Spleen (tissue), 11 donors: ENCODE data around the gene SAMD10. TPM values are rescaled to one million over a fixed set of nuclear protein-coding genes. Genes with fewer than 3 reads are reported as not detected.
A peak's percentile ranks its signal among the peaks of the same experiment; 100 is the strongest.

Source experiments
- DNase-seq: peaks from one replicate; pipeline ENCODE4 v3.0.0-alpha.2; 2020
- H3K27ac ChIP-seq, 8 donors: fragments of 200-600 bp; sonication (generic) in 7 of 8; 1 replicate in 4 of 8; 2 replicates in 4 of 8; pipeline versions ENCODE4 v1.5.0 to v1.8.0; 2016 to 2021; ENCODE audit warnings: inconsistent platforms in 4 of 8, mild to moderate bottlenecking in 4 of 8, moderate library complexity in 1 of 8
- H3K27me3 ChIP-seq, 7 donors: fragments of 200-600 bp; sonication (generic) in 6 of 7; replicated peaks in 1 of 7; 1 replicate in 4 of 7; 2 replicates in 3 of 7; pipeline versions ENCODE4 v1.5.0 to v1.8.0; 2016 to 2021; ENCODE audit warnings: inconsistent platforms in 3 of 7, mild to moderate bottlenecking in 1 of 7
- H3K36me3 ChIP-seq, 6 donors: fragments of 200-600 bp; sonication (generic) in 5 of 6; 1 replicate in 4 of 6; 2 replicates in 2 of 6; pipeline versions ENCODE4 v1.5.0 to v1.8.0; 2016 to 2021; ENCODE audit warnings: inconsistent platforms in 2 of 6
- H3K4me1 ChIP-seq, 6 donors: fragments of 200-600 bp; sonication (generic) in 5 of 6; 1 replicate in 3 of 6; 2 replicates in 3 of 6; pipeline versions ENCODE4 v1.5.0 to v1.8.0; 2016 to 2021; ENCODE audit warnings: inconsistent platforms in 3 of 6
- H3K4me3 ChIP-seq, 8 donors: fragments of 200-600 bp; sonication (generic) in 7 of 8; 1 replicate in 4 of 8; 2 replicates in 4 of 8; pipeline versions ENCODE4 v1.5.0 to v1.8.0; 2016 to 2021; ENCODE audit warnings: inconsistent platforms in 4 of 8, mild to moderate bottlenecking in 4 of 8, moderate library complexity in 2 of 8
- H3K9me3 ChIP-seq, 8 donors: fragments of 200-600 bp; sonication (generic) in 7 of 8; 1 replicate in 4 of 8; 2 replicates in 4 of 8; pipeline versions ENCODE4 v1.5.0 to v1.8.0; 2016 to 2021; ENCODE audit warnings: inconsistent platforms in 4 of 8
- CTCF ChIP-seq, 11 experiments: fragments of 200-600 bp in 7 of 11; fragments of 450-650 bp in 4 of 11; sonication (generic) in 4 of 11; IDR thresholded peaks in 8 of 11; conservative IDR thresholded peaks in 3 of 11; 1 replicate in 7 of 11; 2 replicates in 4 of 11; pipeline versions ENCODE4 v1.4.0 to v1.8.0; 2016 to 2021; ENCODE audit warnings: antibody characterized with exemption in 11 of 11, inconsistent platforms in 4 of 11, mild to moderate bottlenecking in 1 of 11
- POLR2A ChIP-seq, 3 donors: fragments of 450-650 bp; IDR thresholded peaks; one replicate each; pipeline ENCODE4 v1.5.1; 2017; ENCODE audit warnings: antibody characterized with exemption in 3 of 3, mild to moderate bottlenecking in 1 of 3
- POLR2AphosphoS5 ChIP-seq, 3 donors: sonication (generic); formaldehyde crosslinking; IDR thresholded peaks; one replicate each; pipeline ENCODE4 v1.5.1; 2017; ENCODE audit warnings: antibody characterized with exemption in 3 of 3
- WGBS, 5 donors: extraction: QIAGEN DNeasy Blood & Tissue Kit in 3 of 5; methylation state at CpG; one replicate each; pipeline versions ENCODE4 v1.1.5 to v1.1.7; 2013 to 2018; 5-methylcytosine and 5-hydroxymethylcytosine counted together
- intact Hi-C: fragments of 100-400 bp; cut with DNase I; formaldehyde crosslinking; loops from one replicate; pipeline ENCODE4 v1.15.0; 2023; ENCODE audit warnings: low total_unique reads
- polyA plus RNA-seq, 3 donors: library from polyadenylated mRNA; stranded (reverse); fragments of 200-250 nt; gene quantifications; one replicate each; pipeline ENCODE4 v1.2.1, GENCODE V29; 2013
- total RNA-seq, 7 donors: library from RNA; depleted of rRNA in 3 of 7; stranded (reverse); fragments of >200 nt in 3 of 7; fragmentation: NEBNext Ultra II Directional in 4 of 7; extraction: Animal tissue kit (Norgen Biotek cat#: 25700) in 4 of 7; gene quantifications; one replicate each; pipeline versions ENCODE4 v1.1.0 to v1.2.1, GENCODE V29; 2016 to 2021
- donor health status: healthy with polysubstance abuse.
- donor health status: DM: no; HTN: no; CAD: no; lungs with moderate emphysema.
- donor health status: DM: no; HTN: no; CAD: no.
- donor health status: Bipolar disorder and iron deficiency.
- donor health status: healthy.
- donor health status: DM: no; HTN: no; CAD: no.
- donor health status: DM: yes; HTN: yes; CAD: no.

Gene SAMD10
- total and polyA plus RNA-seq, 10 donors: 5.9 to 13.8 (median 8.8) TPM

GRCh38 chr20:63958471-63958870, 21.0 kb downstream of the SAMD10 start:
- H3K27ac ChIP-seq: peak overlapping the region in 2 of 8 donors; percentile 93 to 96
- no peaks in the 10 kb centered on the region for H3K27me3 ChIP-seq
- no peaks in the 10 kb centered on the region for H3K9me3 ChIP-seq
- peaks cover 24 to 47% (median 40%) of the 10 kb centered on the region in 6 donors for H3K4me1 ChIP-seq
- peaks cover 0 to 51% (median 39%) of the 10 kb centered on the region in 6 donors for H3K36me3 ChIP-seq
- DNase-seq: no peak
- TF ChIP-seq CTCF (IDR thresholded peaks at IDR 0.05 in 8 of 11, conservative IDR thresholded peaks at IDR 0.05 in 3 of 11) (no peak), POLR2A (IDR thresholded peaks at IDR 0.05) (no peak), POLR2AphosphoS5 (IDR thresholded peaks at IDR 0.05) (no peak)
- 80 to 88% (median 81%) methylated on average over 3 to 4 of the region's 4 CpGs for WGBS, 5 donors
- no peak overlapping the region for H3K4me3 ChIP-seq
- intact Hi-C loops: no loop called here

- WGBS, 5 donors: 47 to 64% (median 55%) methylated on average over 11 to 13 of the region's 13 CpGs
- Histone ChIP-seq H3K27ac (peak overlapping the region in 5 of 8 donors; percentile 65 to 96 (median 92)), H3K4me3 (peak overlapping the region in 2 of 8 donors; percentile 96 to 99)
Measured at GRCh38 chr20:63957690-63958441, 21.6 kb downstream of the SAMD10 start.

GRCh38 chr20:63957004-63957689, 22.3 kb downstream of the SAMD10 start:
- Histone ChIP-seq H3K4me1 (peaks cover 30 to 60% (median 52%) of the 10 kb centered on the region in 6 donors), H3K27ac (peak overlapping the region; percentile 37 to 96 (median 72)), H3K4me3 (peak overlapping the region; percentile 46 to 99 (median 94)), H3K36me3 (peaks cover 0 to 47% (median 25%) of the 10 kb centered on the region in 6 donors), H3K9me3 (no peaks in the 10 kb centered on the region), H3K27me3 (no peaks in the 10 kb centered on the region)
- TF ChIP-seq CTCF (IDR thresholded peaks at IDR 0.05 in 8 of 11, conservative IDR thresholded peaks at IDR 0.05 in 3 of 11) (peak in 2 of 11 experiments; percentile 27 to 43), POLR2AphosphoS5 (IDR thresholded peaks at IDR 0.05) (peak; percentile 59 to 74 (median 60)), POLR2A (IDR thresholded peaks at IDR 0.05) (no peak)
- intact Hi-C loops: no loop called here
- peak; percentile 92 for DNase-seq
- WGBS, 5 donors: 2 to 6% (median 3%) methylated on average over 17 to 28 of the region's 28 CpGs

More at GRCh38 chr20:63957690-63958441, 21.6 kb downstream of the SAMD10 start:
- H3K9me3 ChIP-seq: no peaks in the 10 kb centered on the region
- intact Hi-C loops: no loop called here
- no peaks in the 10 kb centered on the region for H3K27me3 ChIP-seq
- TF ChIP-seq POLR2AphosphoS5 (IDR thresholded peaks at IDR 0.05) (peak in 1 of 3 donors; percentile 17), POLR2A (IDR thresholded peaks at IDR 0.05) (no peak)
- peaks cover 0 to 47% (median 33%) of the 10 kb centered on the region in 6 donors for H3K36me3 ChIP-seq
- DNase-seq: peak; percentile 79
- peaks cover 25 to 53% (median 45%) of the 10 kb centered on the region in 6 donors for H3K4me1 ChIP-seq

- H3K27ac ChIP-seq: peak overlapping the region in 7 of 8 donors; percentile 54 to 96 (median 76)
- peaks cover 0 to 46% (median 20%) of the 10 kb centered on the region in 6 donors for H3K36me3 ChIP-seq
- peak overlapping the region; percentile 46 to 99 (median 94) for H3K4me3 ChIP-seq
- intact Hi-C loops: no loop called here
- H3K27me3 ChIP-seq: no peaks in the 10 kb centered on the region
- H3K4me1 ChIP-seq: peaks cover 34 to 65% (median 57%) of the 10 kb centered on the region in 6 donors
- 1 to 2% (median 2%) methylated on average over 15 of the region's 15 CpGs for WGBS, 5 donors
- H3K9me3 ChIP-seq: no peaks in the 10 kb centered on the region
- no peak for DNase-seq
- TF ChIP-seq CTCF (IDR thresholded peaks at IDR 0.05 in 8 of 11, conservative IDR thresholded peaks at IDR 0.05 in 3 of 11): no peak
- TF ChIP-seq POLR2AphosphoS5 (IDR thresholded peaks at IDR 0.05): no peak
Measured at GRCh38 chr20:63956664-63957003, 22.8 kb downstream of the SAMD10 start.
